ENCODE results near the gene FUT2.
"Not testable (repeated sequence)": the region's sequence is repeated elsewhere in the genome, so short reads cannot be mapped to it uniquely, and the experiment has no call there.

- TF ChIP-seq CTCF (IDR thresholded peaks at IDR 0.05); EZH2 (IDR thresholded peaks at IDR 0.05; ENCODE audit: borderline replicate concordance, insufficient read depth, low read depth, low read length, poor library complexity, severe bottlenecking): not testable (repeated sequence)
Measured at GRCh38 chr19:48680006-48680405, 15.8 kb upstream of the FUT2 start.
